Measurements from ENCODE around the gene ANKRD40.
"Not testable (repeated sequence)": the region's sequence is repeated elsewhere in the genome, so short reads cannot be mapped to it uniquely, and the experiment has no call there.

Gene ANKRD40

GRCh38 chr17:50707289-50708049 is at the start of gene ANKRD40:
Gene ANKRD40 (minus strand): TSS chr17:50707914. CDS start chr17:50707654, 260 bp downstream.
- no peak for FAIRE-seq

DNA sequence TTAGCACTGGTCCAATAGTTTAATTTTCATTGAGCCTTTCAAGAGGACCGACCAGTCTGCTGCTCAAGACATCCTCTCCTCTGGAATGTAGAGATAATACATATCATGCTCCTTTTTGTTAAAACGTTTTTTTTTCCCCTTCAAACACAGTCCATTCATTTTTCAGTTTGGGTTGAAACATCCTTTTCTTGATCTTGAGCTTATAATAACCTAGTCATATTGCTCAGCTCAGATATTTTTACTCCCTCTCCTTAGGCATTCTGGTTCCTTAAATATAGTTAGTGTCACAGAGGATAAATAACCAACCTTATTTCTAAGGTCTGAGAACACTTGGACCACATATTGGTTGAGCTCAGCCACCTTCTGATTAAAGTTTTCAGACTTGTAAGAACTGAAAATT is 46.8 kb upstream of the ANKRD40 start:
- FAIRE-seq = no peak

DNA sequence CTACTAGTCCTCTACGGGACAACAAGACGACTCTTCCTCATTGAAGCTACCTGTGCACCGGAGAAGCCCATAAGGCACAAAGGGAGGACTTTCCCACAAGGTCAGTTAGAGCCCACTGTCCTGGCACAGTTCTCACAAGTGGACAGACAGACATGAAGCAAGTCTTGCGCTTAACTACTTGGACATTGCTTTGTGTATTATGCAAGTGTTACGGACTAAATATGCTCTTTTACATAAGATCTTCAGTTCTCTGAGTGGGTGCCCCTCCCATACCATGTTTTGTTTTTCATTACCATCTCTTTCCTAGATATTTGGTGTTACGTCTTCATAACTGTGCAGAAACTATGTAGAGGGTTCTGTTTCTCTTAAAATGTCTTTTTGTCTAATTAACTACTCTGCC is 41.5 kb upstream of the ANKRD40 start:
- FAIRE-seq = no peak

DNA sequence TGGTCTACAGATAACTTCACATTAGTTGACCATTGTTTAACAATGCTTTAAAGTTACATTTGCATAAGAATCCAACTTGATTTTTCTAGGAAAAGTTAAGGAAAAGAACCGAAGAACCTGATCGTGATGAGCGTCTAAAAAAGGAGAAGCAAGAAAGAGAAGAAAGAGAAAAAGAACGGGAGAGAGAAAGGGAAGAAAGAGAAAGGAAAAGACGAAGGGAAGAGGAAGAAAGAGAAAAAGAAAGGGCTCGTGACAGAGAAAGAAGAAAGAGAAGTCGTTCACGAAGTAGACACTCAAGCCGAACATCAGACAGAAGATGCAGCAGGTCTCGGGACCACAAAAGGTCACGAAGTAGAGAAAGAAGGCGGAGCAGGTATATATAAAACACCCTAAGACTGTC is 37.9 kb upstream of the ANKRD40 start:
- no peak for FAIRE-seq

GRCh38 chr17:50739098-50739497 is 31.4 kb upstream of the ANKRD40 start:
- no peak for FAIRE-seq

- peak; percentile 14 for FAIRE-seq
These were observed 29.5 kb upstream of the ANKRD40 start for GRCh38 chr17:50737118-50737698.

DNA sequence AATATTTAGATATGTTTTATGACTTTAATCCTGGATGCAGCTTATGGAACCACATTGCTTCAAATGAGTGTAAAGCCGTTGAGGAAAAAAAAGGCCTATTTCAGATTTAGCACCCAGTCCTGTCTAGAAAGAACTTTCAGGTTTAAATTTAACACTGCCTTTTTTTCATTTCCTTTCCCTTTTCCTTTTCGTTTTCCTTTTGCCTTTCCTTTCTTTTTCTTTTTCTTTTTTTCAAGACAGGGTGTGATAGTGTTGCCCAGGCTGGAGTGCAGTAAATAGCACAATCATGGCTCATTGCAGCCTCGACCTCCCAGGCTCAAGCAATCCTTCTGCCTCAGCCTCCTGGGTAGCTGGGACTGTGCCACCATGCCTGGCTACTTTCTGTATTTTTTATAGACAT is 27.6 kb upstream of the ANKRD40 start:
- FAIRE-seq = no peak

GRCh38 chr17:50731575-50732460 is 24.1 kb upstream of the ANKRD40 start:
- no peak for FAIRE-seq

DNA sequence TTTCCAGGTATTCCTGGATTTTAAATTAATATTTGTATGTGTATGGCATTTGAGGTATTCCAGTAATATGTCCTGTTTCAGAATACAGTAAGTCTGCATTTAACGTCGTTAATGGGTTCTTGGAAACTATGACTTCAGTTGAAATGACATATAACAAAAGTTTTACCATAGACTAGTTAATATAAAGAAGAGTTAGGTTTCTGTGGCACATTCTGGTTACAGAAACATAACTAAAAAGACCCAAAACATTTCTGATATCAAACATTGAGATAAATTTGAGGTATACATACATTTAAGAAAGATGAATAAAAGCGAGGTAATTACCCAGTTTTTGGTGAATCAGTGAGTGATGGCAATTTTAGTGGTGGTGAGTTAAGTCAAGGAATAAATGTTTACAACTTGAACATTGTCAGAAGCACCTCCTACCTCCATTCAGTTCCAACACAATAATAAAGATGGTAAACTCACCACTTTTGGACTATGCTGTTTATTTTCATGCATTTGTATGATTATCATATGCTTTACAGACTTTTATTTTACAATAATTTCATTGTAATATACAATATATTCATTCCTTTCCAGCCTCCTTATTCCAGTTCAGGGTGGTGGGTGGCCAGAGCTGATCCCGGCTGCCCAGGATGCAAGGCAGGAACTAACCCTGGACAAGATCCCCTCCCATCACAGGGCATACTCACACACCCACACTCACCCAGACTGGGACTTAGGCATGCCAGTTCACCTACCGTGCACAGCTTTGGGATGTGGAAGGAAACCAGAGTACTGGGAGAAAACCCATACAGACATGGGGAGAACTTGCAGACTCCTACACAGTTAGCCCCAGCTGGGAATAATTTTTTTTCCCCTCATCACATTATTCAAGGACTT is 21.4 kb upstream of the ANKRD40 start:
- no peak for FAIRE-seq

GRCh38 chr17:50728112-50728429 is 20.4 kb upstream of the ANKRD40 start:
- no peak for FAIRE-seq

GRCh38 chr17:50725769-50726655 is 18.3 kb upstream of the ANKRD40 start:
- FAIRE-seq = no peak

GRCh38 chr17:50724622-50725021 is 16.9 kb upstream of the ANKRD40 start:
- FAIRE-seq = not testable (repeated sequence)

GRCh38 chr17:50722746-50723145 is 15.0 kb upstream of the ANKRD40 start:
- FAIRE-seq = no peak

GRCh38 chr17:50721194-50722010 is 13.7 kb upstream of the ANKRD40 start:
- no peak for FAIRE-seq

- FAIRE-seq = no peak
These were observed 12.4 kb upstream of the ANKRD40 start for GRCh38 chr17:50719924-50720794.

- no peak for FAIRE-seq
These were observed 11.6 kb upstream of the ANKRD40 start, which contains the start of gene LUC7L3 for GRCh38 chr17:50719144-50719923. Gene LUC7L3 (plus strand): TSS chr17:50719603. CDS start chr17:50719733, 130 bp downstream.

- FAIRE-seq = no peak
These were observed 7.8 kb upstream of the ANKRD40 start for GRCh38 chr17:50715471-50715870.

DNA sequence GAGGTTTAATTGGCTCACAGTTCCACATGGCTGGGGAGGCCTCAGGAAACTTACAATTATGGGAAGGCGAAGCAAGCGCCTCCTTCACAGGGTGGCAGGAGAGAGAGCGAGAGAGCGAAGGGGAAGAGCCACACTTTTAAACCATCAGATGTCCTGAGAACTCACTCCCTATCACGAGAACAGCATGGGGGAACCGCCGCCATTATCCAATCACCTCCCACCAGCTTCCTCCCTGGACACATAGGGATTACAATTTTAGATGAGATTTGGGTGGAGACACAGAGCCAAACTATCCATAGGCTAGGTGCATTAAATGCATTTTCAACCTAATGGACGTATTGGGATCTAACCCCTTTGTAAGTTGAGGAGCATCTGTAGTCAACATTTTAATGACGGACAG is 4.9 kb upstream of the ANKRD40 start:
- no peak for FAIRE-seq

DNA sequence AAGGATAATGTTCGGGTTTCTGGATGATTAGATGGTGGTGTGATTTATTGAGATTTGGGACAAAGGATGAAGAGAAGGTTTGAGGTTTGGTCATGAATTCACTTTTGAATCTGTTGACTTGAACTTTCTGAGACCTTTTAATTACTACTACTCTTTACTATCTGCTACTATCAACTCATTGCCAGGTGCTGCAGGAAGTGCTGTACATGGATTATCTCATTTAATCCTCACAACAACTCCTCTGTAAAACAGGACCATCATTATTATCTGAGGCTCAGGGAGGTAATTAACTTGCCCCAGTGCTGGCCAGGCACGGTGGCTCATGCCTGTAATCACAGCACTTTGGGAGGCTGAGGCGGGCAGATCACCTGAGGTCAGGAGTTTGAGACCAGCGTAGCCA is 2.9 kb upstream of the ANKRD40 start:
- no peak for FAIRE-seq

All from A204.1 (cell line).